Transverse colon (tissue), 4 donors: Measurements from ENCODE around the gene ABLIM2. TPM values are rescaled to one million over a fixed set of nuclear protein-coding genes. Genes with fewer than 3 reads are reported as not detected.

ENCODE experiments used
- DNase-seq: peaks from one replicate; pipeline ENCODE4 v3.0.0-alpha.2; 2019
- H3K27ac ChIP-seq, 4 donors: fragments of 200-600 bp; sonication (generic); 2 replicates each; pipeline ENCODE4 v1.5.1; 2016 to 2018; ENCODE audit warnings: inconsistent platforms in 4 of 4
- H3K27me3 ChIP-seq: fragments of 200-600 bp; sonication (generic); 2 replicates; pipeline ENCODE4 v1.5.1; 2017; ENCODE audit warnings: inconsistent platforms
- H3K36me3 ChIP-seq, 4 donors: fragments of 200-600 bp; sonication (generic); 2 replicates each; pipeline ENCODE4 v1.5.1; 2017 to 2019; ENCODE audit warnings: inconsistent platforms in 4 of 4
- H3K4me1 ChIP-seq, 4 donors: fragments of 200-600 bp; sonication (generic); 2 replicates each; pipeline ENCODE4 v1.5.1; 2017 to 2020; ENCODE audit warnings: inconsistent platforms in 4 of 4
- H3K4me3 ChIP-seq, 4 donors: fragments of 200-600 bp; sonication (generic); 1 replicate in 1 of 4; 2 replicates in 3 of 4; pipeline versions ENCODE4 v1.5.1 to v1.6.1; 2017 to 2019; ENCODE audit warnings: inconsistent platforms in 4 of 4
- H3K9me3 ChIP-seq, 2 donors: fragments of 200-600 bp; sonication (generic); 2 replicates each; pipeline ENCODE4 v1.5.1; 2017 to 2019; ENCODE audit warnings: inconsistent platforms in 2 of 2
- EP300 ChIP-seq: sonication (generic); formaldehyde crosslinking; IDR thresholded peaks from one replicate; pipeline ENCODE4 v1.6.1; 2017; ENCODE audit warnings: antibody characterized with exemption, low read depth
- POLR2A ChIP-seq: fragments of 450-650 bp; IDR thresholded peaks from one replicate; pipeline ENCODE4 v1.6.1; 2016; ENCODE audit warnings: antibody characterized with exemption, mild to moderate bottlenecking, moderate library complexity
- POLR2AphosphoS5 ChIP-seq, 3 donors: sonication (generic); formaldehyde crosslinking; IDR thresholded peaks; one replicate each; pipeline ENCODE4 v1.6.1; 2016; ENCODE audit warnings: antibody characterized with exemption in 3 of 3
- WGBS, 2 donors: methylation state at CpG; one replicate each; pipeline ENCODE4 v1.1.5; 2018; ENCODE audit warnings: low coverage in 1 of 2; 5-methylcytosine and 5-hydroxymethylcytosine counted together
- in situ Hi-C, 4 donors: fragments of 200-750 bp; cut with MboI; loops; one replicate each; pipeline versions ENCODE4 v1.15.0 to v1.15.1; 2017; ENCODE audit warnings: low sequenced_read_pairs in 3 of 4, low pct_ligation_motif_present in 1 of 4, low pct_unique_long_range_greater_than_20kb in 1 of 4
- intact Hi-C: fragments of 100-400 bp; cut with DNase I; formaldehyde crosslinking; loops from one replicate; pipeline ENCODE4 v1.15.1; 2023; ENCODE audit warnings: low total_unique reads
- total RNA-seq, 4 donors: library from RNA; depleted of rRNA; stranded (reverse); fragments of >200 nt; gene quantifications; one replicate each; pipeline ENCODE4 v1.1.0, GENCODE V29; 2016
- TF ChIP-seq, protein P1 (sequence below), 5 experiments: fragments of 200-600 bp in 3 of 5; fragments of 450-650 bp in 2 of 5; sonication (generic) in 3 of 5; IDR thresholded peaks; 1 replicate in 2 of 5; 2 replicates in 3 of 5; pipeline ENCODE4 v1.5.1; 2016 to 2017; ENCODE audit warnings: antibody characterized with exemption in 5 of 5, inconsistent platforms in 3 of 5, mild to moderate bottlenecking in 2 of 5, moderate library complexity in 1 of 5

The ABLIM2 gene
- total RNA-seq, 4 donors from 2014 or later, result 3.2 to 58.4 (median 14.2) TPM

DNA sequence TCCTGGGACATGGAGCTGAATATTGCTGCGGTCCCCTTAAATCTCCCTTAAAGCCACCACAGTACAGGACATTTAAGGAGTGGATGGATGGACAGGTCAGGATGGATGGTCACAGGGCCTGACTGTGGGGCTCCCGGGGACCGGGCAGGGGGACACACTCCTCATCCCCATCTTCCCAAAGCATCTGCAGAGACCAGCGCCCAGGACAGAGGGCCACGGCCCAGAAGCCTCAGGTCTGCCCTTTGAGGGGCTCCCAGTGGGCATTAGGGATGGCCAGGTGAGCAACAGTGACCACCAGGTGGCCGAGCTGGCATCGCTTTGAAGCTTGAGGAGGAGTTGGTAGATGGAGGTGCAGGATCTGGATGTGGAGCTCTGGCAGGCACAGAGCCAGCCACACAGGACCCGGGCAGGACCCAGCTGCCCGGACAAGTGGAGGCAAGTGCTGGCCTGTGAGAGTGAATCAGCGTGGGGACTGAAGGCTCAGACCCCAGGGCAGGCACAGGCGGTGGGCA is 51.4 kb downstream of the ABLIM2 start:
- Histone ChIP-seq H3K9me3 (no peaks in the 10 kb centered on the region), H3K4me3 (no peak overlapping the region), H3K36me3 (no peaks in the 10 kb centered on the region), H3K27ac (no peak overlapping the region), H3K27me3 (no peaks in the 10 kb centered on the region), H3K4me1 (peaks cover 0 to 5% (median 2%) of the 10 kb centered on the region in 4 donors)
- in situ Hi-C loops, result no loop called here
- no peak for DNase-seq
- TF ChIP-seq, protein P1, sequence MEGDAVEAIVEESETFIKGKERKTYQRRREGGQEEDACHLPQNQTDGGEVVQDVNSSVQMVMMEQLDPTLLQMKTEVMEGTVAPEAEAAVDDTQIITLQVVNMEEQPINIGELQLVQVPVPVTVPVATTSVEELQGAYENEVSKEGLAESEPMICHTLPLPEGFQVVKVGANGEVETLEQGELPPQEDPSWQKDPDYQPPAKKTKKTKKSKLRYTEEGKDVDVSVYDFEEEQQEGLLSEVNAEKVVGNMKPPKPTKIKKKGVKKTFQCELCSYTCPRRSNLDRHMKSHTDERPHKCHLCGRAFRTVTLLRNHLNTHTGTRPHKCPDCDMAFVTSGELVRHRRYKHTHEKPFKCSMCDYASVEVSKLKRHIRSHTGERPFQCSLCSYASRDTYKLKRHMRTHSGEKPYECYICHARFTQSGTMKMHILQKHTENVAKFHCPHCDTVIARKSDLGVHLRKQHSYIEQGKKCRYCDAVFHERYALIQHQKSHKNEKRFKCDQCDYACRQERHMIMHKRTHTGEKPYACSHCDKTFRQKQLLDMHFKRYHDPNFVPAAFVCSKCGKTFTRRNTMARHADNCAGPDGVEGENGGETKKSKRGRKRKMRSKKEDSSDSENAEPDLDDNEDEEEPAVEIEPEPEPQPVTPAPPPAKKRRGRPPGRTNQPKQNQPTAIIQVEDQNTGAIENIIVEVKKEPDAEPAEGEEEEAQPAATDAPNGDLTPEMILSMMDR (IDR thresholded peaks at IDR 0.05), result no peak
- TF ChIP-seq POLR2AphosphoS5 (IDR thresholded peaks at IDR 0.05) (no peak), EP300 (no peak), POLR2A (no peak)
- 82% methylated on average over 11 of the region's 11 CpGs; no CpG with 5 or more reads in 1 of the 2 donors for WGBS, 2 donors
- intact Hi-C loops, result no loop called here

DNA sequence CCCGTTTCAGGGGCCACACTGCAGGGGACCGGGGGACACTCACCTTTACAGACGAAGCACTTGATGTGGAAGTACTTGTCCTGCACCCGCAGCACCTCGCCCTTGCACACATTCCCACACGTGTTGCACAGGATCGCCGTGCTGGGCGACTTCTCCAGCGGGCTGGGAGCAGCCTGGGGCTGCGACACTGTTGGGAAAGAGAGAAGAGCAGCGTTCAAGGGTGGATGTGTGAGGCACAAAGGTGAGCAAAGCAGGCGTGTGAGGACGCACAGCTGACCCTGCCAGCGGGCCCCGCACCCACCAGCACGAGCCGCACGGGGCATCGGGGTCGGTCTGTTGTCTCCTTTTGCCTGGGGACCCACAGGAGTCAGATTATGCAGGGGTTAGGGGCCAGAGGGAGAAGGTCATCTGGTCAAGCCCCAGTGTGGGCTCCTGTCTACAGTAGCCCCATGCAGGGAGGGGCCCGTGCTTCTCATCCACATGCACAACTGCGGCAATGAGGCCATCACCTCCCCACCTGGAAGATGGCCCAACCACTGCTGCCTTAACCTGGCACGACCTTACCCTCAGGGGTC is 52.1 kb downstream of the ABLIM2 start:
- Histone ChIP-seq H3K4me3 (no peak overlapping the region), H3K36me3 (no peaks in the 10 kb centered on the region), H3K27ac (no peak overlapping the region), H3K27me3 (no peaks in the 10 kb centered on the region), H3K9me3 (no peaks in the 10 kb centered on the region), H3K4me1 (peaks cover 0 to 11% (median 2%) of the 10 kb centered on the region in 4 donors)
- in situ Hi-C loops (no loop called here), intact Hi-C loops (no loop called here)
- WGBS, 2 donors, result 89% methylated on average over 24 of the region's 24 CpGs; no CpG with 5 or more reads in 1 of the 2 donors
- DNase-seq, result no peak
- TF ChIP-seq EP300 (no peak), POLR2A (no peak), POLR2AphosphoS5 (IDR thresholded peaks at IDR 0.05) (no peak)
- TF ChIP-seq, protein P1 (IDR thresholded peaks at IDR 0.05), result no peak

DNA sequence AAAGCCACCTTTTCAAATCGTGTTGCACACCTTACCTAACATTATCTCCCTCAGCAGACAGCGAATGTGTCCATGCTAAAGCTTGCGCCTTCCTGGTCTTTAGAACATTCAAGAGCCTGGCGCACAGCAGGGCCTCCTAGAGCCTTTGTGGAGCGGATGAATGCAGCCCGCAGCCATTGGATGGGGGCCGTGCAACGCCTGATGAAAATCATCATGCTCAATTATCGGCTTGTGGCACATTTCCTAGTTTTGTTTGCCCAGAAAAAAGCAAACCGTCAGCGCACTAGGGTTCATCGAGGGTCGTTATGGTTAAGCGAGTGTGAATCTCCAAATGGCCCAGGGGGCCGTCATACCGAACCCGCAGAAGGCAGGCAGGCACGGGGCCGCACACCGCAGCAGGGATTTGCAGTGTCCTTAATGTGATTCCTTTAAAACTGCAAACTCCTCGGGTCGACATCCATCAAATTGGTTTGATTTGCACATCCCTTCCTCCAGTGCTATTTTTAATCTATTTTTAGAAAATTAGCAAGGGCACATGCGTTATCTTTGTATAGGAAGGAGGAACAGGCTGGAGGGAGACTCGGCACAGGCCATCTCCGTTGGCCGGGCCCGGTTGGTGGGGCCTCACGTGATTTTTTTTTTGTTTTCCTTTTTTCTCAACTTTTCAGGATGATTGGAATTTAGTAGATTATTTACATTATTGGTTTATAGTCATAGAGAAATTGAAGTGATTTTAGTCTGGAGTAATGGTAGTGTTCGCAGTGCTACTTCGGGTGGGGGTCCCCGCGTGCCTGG is 53.1 kb downstream of the ABLIM2 start:
- no peak for TF ChIP-seq POLR2A
- TF ChIP-seq POLR2AphosphoS5 (IDR thresholded peaks at IDR 0.05), result no peak
- TF ChIP-seq, protein P1 (IDR thresholded peaks at IDR 0.05), result no peak
- no peak for TF ChIP-seq EP300
- no peak overlapping the region for H3K4me3 ChIP-seq
- no peaks in the 10 kb centered on the region for H3K27me3 ChIP-seq
- H3K9me3 ChIP-seq, result no peaks in the 10 kb centered on the region
- no peak for DNase-seq
- intact Hi-C loops, result no loop called here
- H3K27ac ChIP-seq, result no peak overlapping the region
- 88% methylated on average over 22 to 32 of the region's 32 CpGs for WGBS, 2 donors
- no peaks in the 10 kb centered on the region for H3K36me3 ChIP-seq
- in situ Hi-C loops, result no loop called here
- peaks cover 5 to 21% (median 10%) of the 10 kb centered on the region in 4 donors for H3K4me1 ChIP-seq

DNA sequence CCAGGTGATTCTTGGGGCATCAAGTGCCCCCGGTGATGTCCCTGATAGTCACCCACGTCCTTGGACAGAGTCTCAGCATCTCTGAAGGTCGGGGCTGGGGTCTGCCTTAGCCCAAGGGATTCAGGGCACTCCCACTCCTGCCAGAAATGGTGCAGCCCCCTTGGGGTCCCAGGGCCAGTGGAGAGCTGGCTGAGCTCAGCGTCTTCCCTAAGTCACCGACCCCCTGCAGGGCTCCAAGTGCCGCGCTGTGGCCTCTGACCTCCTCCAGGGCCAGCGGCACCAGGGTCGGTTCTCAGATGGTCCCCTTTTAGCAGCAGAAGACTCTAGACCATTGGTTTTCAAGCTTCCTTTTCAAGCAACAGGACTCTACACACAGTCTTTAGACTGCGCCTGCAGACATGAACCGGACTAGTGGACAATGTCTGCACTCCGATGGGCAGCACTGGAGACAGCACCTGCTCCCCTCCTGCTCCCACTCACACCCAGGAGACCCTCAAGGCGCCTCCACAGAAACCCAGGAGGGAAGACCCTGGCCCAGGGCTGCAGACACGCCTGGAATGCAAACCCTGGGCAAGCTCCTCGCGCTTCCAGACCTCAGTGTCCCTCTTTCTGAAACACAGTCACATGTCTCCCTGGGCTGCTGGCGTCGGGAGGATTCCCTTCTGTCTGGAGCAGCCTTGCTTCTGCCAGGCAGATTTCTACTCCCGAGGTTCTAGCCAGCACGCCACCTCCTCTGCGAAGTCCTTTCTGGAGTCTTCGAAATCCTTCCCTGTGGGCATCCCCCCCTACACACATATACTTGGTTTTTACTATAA is 53.9 kb downstream of the ABLIM2 start:
- 86 to 92% methylated on average over 4 to 20 of the region's 22 CpGs for WGBS, 2 donors

More for the DNA sequence above, 53.9 kb downstream of the ABLIM2 start:
- H3K36me3 ChIP-seq, result no peaks in the 10 kb centered on the region
- H3K4me3 ChIP-seq, result no peak overlapping the region
- H3K4me1 ChIP-seq, result peaks cover 5 to 25% (median 10%) of the 10 kb centered on the region in 4 donors
- in situ Hi-C loops, result no loop called here
- no peak overlapping the region for H3K27ac ChIP-seq
- no peaks in the 10 kb centered on the region for H3K27me3 ChIP-seq
- no peak for TF ChIP-seq POLR2A
- no peak for TF ChIP-seq POLR2AphosphoS5 (IDR thresholded peaks at IDR 0.05)
- no peak for TF ChIP-seq EP300
- TF ChIP-seq, protein P1 (IDR thresholded peaks at IDR 0.05), result no peak
- no peaks in the 10 kb centered on the region for H3K9me3 ChIP-seq
- no peak for DNase-seq
- intact Hi-C loops, result no loop called here
